Raji (cell line): ENCODE results near the gene ABCB1.

Source experiments
- POLR2A ChIP-seq: IDR thresholded peaks from 2 replicates; pipeline ENCODE4 v1.6.1; 2011; ENCODE audit warnings: low read depth, low read length, control low read depth; ENCODE audit not compliant: insufficient read depth

Gene ABCB1

GRCh38 chr7:87600130-87601124 is at the start of gene ABCB1:
Gene ABCB1 (minus strand): TSS chr7:87600884. CDS start chr7:87600184, 700 bp downstream.
- no peak for TF ChIP-seq POLR2A

DNA sequence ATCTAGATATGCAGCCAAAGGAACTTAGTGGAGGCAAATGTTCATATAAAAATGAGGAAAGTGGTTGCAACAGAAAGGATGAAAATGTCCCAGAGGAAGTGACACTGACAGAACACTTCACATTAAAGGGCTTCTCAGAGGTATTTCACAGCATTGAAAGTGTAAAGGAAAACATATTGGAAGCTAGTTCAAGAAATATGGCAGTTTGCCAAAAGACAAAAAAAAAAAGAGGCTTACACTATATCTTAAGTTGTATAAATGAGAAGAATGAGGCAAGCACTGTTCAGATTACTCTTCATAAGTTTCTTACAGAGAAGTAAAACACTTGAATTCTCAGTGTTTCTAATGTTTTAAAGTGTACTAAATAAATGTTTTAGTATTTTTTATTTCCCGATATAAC is 47.6 kb upstream of the ABCB1 start:
- TF ChIP-seq POLR2A = no peak

DNA sequence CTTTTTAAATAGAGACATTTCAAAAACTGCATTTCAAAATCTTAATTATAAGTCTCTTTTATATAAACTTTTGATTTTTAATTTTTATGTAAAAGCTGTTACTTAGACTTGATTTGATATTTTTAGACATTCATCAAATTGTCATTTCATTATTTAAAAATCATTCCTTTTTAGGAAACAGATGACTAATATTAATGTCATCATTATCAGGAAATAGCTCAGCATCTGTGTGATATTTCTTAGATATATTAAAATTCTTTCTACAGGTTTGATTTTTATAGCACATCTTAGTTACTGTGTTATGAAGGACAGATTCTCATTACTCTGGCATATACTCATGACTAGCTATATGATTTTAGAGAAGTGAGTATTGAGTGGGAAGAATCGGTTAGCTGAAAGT is 44.8 kb upstream of the ABCB1 start:
- TF ChIP-seq POLR2A = no peak

- no peak for TF ChIP-seq POLR2A
These were observed 35.2 kb upstream of the ABCB1 start for GRCh38 chr7:87635921-87636320.

- no peak for TF ChIP-seq POLR2A
These were observed 28.3 kb upstream of the ABCB1 start for GRCh38 chr7:87628780-87629569.

GRCh38 chr7:87627634-87627994 is 26.9 kb upstream of the ABCB1 start:
- TF ChIP-seq POLR2A = no peak

GRCh38 chr7:87625101-87625500 is 24.4 kb upstream of the ABCB1 start:
- no peak for TF ChIP-seq POLR2A

DNA sequence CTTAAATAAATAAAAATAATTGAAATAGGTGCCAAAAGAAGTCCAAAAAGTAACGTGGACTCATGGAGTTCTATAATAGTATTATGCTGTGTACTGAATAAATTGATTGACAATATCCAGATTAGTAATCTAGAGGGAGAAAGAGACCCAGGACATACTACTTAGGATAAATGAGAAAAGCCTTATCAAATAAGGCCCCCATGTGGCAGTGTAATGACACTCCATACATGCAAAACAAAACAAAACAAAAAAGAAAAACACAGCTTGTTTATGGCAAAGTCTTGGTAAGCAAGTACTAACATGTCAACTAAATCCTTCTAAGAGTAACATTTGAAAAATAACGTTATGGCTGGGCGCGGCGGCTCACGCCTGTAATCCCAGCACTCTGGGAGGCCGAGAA is 23.9 kb upstream of the ABCB1 start:
- no peak for TF ChIP-seq POLR2A

GRCh38 chr7:87615197-87615596 is 14.5 kb upstream of the ABCB1 start:
- TF ChIP-seq POLR2A = no peak

DNA sequence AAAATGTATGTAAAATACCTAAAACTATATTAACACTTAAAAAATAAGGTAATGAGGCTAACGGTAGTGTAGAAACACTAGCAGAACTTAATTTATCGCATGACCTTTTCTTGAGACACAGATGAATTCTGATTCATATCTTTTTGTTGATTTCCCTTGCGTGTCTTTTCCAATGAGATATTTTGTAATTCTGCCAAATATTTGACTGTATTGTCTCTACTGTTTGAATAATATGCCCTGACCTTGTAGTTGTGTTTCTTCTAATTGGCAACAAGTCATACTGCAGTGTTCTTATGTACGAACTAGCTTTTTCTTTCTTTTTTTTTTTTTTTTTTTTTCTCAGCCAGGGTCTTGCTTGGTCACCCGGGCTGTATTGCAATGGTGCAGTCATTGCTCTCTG is 9.2 kb upstream of the ABCB1 start:
- no peak for TF ChIP-seq POLR2A

DNA sequence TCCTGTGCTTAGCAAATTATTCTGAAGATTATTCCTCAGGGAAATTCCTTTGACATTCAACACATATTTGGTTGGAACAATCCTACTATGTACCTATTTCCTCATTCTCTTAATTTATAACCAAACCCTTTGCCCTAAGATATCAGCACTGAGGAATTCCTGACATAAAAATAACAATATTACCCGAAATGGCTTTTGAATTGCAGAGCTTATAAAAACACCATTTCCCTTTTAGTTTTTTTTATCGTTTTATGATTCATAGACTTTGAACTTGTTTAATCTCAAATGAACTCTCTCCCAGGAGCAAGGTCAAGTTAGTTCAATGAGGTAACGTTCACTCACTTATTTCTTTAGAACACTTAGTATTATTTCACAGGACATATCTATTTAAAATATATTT is 7.7 kb upstream of the ABCB1 start:
- TF ChIP-seq POLR2A = no peak

- TF ChIP-seq POLR2A = no peak
These were observed 3.6 kb upstream of the ABCB1 start for GRCh38 chr7:87604264-87604663.

GRCh38 chr7:87599336-87599735 is 1.3 kb downstream of the ABCB1 start:
- TF ChIP-seq POLR2A = no peak

DNA sequence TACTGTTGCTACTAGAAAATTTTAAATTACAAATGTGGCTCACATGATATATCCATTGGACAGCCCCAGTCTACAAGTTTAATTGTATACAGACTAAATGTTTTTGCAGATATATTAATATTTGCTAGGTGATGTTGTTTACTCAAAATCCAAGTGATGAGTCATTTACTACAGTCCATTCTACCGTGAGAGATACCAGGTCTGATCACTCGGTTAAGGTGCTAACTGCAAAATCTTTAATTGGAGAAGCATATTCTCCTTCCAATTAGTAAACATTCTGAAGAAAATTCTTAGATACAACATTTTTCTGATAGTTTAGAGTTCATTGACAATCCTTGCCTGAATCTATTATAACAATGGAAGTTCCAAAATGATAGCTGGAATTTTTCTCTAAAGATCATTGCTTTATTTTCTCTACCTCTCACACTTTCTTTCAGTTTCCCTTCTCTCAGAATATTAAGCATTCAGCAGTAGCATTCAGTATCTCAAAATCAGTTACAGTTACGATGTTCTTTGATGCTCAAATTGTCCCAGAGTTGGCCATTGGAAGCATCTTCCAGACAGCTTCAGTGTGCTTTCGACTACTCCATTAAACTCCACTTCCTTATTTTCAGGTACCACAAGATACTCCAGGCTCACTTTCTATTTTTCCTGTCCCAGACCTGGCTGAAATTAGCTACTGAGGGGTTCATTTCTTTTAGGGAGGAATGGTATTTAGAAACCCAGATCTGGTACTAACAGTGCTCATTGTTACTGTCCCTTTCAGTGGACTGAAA is 2.3 kb downstream of the ABCB1 start:
- no peak for TF ChIP-seq POLR2A

DNA sequence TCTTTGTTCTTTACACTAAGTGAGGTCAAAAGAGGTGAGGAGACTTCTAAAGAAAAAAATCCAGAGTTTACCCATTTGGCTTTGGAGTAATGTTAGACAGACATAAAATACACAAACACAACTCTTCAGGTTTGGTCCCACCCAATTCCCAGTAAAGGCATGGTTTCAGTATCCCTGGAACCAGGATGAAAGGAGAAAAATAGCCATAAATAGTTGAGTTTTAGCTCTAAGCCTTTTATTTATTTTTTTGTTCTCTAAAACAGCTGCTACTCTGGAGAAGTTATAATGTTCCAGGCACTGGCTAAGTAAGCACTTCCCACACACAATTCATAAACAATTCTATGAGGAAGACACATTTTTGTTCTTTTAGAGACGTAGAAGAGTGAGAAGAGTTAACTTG is 4.0 kb downstream of the ABCB1 start:
- TF ChIP-seq POLR2A = no peak
